Measurements from ENCODE around the gene SURF2.

SURF2 gene

DNA sequence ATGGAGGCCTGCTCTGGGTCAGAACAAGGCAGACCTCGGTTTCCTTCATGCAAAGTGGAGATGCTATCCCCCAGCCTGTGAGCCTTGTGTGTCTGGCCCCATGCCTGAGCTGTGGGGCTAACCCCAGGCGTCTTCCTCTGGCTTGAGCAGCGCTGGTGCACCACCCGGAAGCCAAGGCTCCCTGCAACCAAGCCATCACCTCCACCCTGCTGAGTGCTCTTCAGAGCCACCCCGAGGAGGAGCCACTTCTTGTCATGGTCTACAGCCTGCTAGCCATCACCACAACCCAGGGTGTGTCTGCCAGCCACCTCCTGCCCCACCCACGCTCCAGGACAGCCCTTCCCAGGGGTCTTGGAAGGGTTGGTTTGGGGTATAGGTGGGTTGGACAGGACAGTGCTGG, 45.2 kb downstream of the SURF2 start:
- DNase-seq (ENCODE audit: low read depth): no peak

- no peak for DNase-seq (ENCODE audit: low read depth)
Measured at GRCh38 chr9:133402689-133403088, 46.3 kb downstream of the SURF2 start.

DNA sequence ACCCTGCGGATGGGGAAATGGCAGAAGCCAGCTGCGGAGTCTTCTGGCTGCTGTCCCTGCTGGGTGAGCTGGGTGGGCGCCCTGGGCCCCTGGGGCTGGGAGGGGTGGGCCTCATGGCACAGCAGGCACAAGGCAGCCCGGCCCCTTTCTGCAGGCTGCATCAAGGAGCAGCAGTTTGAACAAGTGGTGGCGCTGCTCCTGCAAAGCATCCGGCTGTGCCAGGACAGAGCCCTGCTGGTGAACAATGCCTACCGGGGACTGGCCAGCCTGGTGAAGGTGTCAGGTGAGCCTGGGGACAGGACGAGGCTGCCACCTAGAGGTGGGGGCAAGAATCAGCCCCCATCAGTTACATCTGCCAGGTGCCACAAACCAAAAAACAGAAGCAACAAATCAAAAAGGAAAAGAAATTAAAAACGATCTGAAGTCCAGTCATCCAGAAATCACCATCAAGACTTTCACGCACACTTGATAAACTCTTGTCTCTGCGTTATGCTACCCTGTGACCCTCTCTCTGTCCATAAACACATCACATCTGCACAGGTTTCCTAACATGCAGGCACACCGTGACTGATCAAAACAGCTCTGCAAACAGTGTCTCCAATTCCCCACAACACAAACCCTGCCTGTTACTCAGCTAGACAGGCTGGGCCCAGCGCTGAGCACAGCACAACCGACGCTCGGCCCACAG, 47.6 kb downstream of the SURF2 start:
- no peak for DNase-seq (ENCODE audit: low read depth)

DNA sequence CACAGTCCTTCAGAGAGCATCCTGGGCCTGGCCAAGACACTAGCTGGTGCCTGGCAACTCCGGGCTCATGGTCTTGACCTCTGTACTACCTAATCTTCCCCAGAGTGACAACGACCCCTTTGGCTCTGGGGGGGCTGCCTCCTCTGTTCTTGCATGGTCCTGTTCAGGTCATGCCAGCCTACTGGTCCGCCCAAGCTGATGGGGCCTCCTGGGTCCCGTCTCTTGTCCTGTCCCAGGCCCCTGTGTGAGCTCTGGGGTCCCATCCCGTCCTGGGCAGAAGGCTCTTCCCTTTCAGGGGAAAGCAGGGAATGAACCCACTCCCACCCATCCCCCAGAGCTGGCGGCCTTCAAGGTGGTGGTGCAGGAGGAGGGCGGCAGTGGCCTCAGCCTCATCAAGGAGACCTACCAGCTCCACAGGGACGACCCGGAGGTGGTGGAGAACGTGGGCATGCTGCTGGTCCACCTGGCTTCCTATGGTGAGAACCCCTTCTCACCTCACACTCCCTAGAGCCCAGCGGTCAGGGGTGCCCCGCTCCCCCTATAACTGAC, 48.2 kb downstream of the SURF2 start:
- DNase-seq (ENCODE audit: low read depth): no peak

DNA sequence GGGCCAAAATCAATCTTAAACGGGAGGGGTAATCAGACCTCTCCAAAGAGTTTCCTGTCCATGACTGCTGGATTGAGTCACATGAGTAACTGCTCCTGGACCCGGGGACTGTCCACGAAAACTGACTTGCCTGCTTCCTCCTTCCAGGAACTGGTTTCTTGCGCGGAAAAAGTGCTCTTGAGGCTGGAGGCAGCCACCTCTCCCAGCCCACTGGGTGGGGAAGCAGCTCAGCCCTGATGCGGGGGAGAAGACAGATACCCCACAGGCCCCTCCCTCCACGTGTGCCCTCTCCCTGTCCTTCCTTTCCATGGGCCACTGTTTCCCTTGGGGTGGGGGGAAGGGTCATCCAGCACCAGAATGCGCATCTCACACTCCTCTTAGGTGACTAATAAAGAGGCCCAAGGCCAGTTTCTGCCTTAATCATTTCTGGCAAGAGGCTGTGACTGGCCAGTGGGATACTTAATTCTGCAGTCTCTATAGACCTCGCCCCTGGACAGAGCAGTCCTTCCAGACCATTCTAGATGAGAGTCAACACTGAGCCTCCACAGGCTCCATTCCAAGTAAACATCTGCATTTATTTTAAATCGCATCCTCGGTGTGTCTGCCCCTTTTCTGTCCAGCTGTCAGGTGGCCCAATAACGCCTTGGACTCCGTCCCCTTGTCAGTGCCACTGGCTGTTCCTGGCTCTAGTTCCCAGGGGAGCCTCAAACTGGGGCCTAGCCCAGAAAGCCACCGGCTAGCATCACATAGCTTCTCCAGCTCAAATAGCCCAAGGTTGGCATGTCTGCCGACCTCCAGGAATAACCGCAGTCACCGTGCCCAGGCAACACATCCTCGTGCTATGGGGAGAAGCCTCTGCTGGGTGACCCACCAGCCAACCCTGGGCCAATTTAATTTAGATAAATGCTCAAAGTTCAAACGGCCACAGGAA, 49.4 kb downstream of the SURF2 start:
- no peak for DNase-seq (ENCODE audit: low read depth)

DNA sequence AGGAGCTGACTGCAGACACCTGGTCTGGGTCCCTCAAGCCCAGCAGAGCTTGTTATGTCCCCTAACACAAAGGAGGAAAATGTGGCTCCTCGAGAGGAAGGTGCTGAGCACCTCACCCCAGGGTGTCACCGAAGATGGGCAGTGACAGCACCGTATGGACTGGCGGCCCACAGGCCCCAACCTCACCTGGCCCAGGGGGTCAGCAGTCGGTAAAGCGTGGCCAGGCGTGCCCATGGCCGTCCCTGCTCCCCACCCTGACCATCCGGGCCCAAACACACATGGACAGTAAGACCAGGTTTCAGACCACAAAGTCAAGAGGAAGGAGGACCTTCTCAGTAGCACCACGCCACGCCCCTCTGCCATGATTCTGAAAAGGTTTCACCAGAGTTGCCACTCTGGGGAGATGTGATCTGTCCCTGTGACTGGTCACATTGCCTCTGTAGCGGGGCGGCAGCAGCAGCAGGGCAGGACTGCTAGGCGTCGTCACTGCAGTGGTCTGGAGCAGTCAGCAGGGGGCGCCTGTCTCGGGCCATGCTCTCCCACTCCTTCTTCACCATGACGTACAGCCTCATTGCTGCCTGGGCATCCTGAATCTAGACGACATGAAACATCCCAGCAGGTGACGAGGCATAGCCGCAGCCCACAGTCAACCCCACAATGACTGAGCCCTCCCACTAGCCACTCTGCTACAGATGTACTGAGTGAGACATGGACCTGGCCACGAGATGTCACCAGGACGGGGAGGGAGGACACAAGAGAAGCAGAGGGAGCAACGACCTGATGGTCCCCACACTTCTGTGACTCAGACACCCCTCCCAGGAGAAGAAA, 50.3 kb downstream of the SURF2 start:
- DNase-seq (ENCODE audit: low read depth): peak; percentile 65

GRCh38 chr9:133408042-133408441, 51.7 kb downstream of the SURF2 start:
- DNase-seq (ENCODE audit: low read depth): no peak
